ENCODE data around the gene EXOSC10.
"Not testable (repeated sequence)": the region's sequence is repeated elsewhere in the genome, so short reads cannot be mapped to it uniquely, and the experiment has no call there.

EXOSC10 gene

DNA sequence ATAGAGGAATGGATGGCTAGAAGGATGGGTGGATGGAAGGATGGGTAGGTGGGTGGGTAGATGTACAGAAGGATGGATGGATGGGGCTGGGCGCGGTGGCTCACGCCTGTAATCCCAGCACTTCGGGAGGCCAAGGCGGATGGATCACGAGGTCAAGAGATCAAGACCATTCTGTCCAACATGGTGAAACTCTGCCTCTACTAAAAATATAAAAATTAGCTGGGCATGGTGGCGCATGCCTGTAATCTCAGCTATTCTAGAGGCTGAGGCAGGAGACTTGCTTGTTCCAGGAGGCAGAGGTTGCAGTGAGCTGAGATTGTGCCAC, 59.6 kb downstream of the EXOSC10 start:
- WGBS (ENCODE audit: extremely low coverage, insufficient coverage, low lambda C conversion rate) = no CpG with 5 or more reads among the region's 7 CpGs
- H3K27me3 ChIP-seq (ENCODE audit: insufficient read depth, low read length, poor library complexity) = not testable (repeated sequence)

DNA sequence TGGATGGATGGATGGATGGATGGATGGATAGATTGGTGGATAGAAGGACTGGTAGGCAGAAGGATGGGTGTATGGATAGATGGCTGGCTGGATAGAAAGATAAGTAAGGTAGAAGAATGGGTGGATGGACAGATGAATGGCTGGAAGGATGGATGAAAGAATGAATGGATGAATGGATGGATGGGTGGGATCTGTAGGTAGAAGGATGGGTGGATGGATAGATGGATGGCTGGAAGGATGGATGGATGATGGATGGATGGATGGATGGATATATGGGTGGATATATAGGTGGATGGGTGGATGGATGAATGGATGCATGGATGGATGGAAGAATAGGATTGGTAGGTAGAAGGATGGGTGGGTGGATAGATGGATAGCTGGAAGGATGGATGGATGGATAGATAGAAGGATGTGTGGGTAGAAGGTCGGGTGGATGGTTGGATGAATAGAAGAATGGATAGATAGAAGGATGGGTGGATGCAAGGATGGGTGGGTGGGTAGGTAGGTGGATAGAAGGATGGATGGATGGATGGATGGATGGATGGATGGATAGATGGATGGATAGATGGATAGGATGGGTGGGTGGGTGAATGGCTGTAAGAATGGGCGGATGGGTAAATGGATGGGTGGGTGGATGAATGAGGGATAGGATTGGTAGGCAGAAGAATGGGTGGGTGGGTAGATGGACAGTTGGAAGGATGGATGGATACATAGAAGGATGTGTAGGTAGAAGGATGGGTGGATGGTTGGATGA, 60.1 kb downstream of the EXOSC10 start:
- no peak overlapping the region for H3K56ac ChIP-seq (ENCODE audit: low read length)
- no peak overlapping the region for H3K9ac ChIP-seq (ENCODE audit: low read length)
- H4K5ac ChIP-seq (ENCODE audit: low read length) = no peak overlapping the region
- no peaks in the 10 kb centered on the region for H3K79me1 ChIP-seq (ENCODE audit: low read length)
- no peak for DNase-seq
- H3K4me1 ChIP-seq (ENCODE audit: control insufficient read depth, low read depth, low read length) = no peaks in the 10 kb centered on the region
- H3K18ac ChIP-seq (ENCODE audit: low read length) = no peak overlapping the region
- no peaks in the 10 kb centered on the region for H3K36me3 ChIP-seq (ENCODE audit: control insufficient read depth, insufficient read depth, low read length)
- no peak overlapping the region for H3K4me3 ChIP-seq (ENCODE audit: low read length)
- no peaks in the 10 kb centered on the region for H3K27me3 ChIP-seq (ENCODE audit: insufficient read depth, low read length, poor library complexity)
- no peak overlapping the region for H2BK120ac ChIP-seq (ENCODE audit: low read depth, low read length)
- no peaks in the 10 kb centered on the region for H3K79me2 ChIP-seq (ENCODE audit: control insufficient read depth, insufficient read depth, low read length)
- no peak overlapping the region for H2AK5ac ChIP-seq (ENCODE audit: low read length)
- no peak overlapping the region for H3K23ac ChIP-seq (ENCODE audit: low read length)
- no peak overlapping the region for H2BK5ac ChIP-seq (ENCODE audit: low read length)
- no peak overlapping the region for H4K8ac ChIP-seq (ENCODE audit: low read depth, low read length)
- no peak overlapping the region for H3K4ac ChIP-seq (ENCODE audit: low read depth, low read length)
- H3K27ac ChIP-seq (ENCODE audit: low read depth, low read length) = no peak overlapping the region
- WGBS (ENCODE audit: extremely low coverage, insufficient coverage, low lambda C conversion rate) = 100% methylated on average over 1 of the region's 2 CpGs
- no peak overlapping the region for H3K4me2 ChIP-seq (ENCODE audit: low read length)
- no peak overlapping the region for H2BK15ac ChIP-seq (replicated peaks; ENCODE audit: low read depth)

More for the DNA sequence above, 59.6 kb downstream of the EXOSC10 start:
- H3K18ac ChIP-seq (ENCODE audit: low read length); H2BK5ac ChIP-seq (ENCODE audit: low read length); H4K5ac ChIP-seq (ENCODE audit: low read length); H3K36me3 ChIP-seq (ENCODE audit: control insufficient read depth, insufficient read depth, low read length); H3K4me1 ChIP-seq (ENCODE audit: control insufficient read depth, low read depth, low read length); H3K4me3 ChIP-seq (ENCODE audit: low read length); H3K27ac ChIP-seq (ENCODE audit: low read depth, low read length); DNase-seq; H3K56ac ChIP-seq (ENCODE audit: low read length); H2BK15ac ChIP-seq (replicated peaks; ENCODE audit: low read depth); H3K23ac ChIP-seq (ENCODE audit: low read length); H2BK120ac ChIP-seq (ENCODE audit: low read depth, low read length); H3K4ac ChIP-seq (ENCODE audit: low read depth, low read length); H2AK5ac ChIP-seq (ENCODE audit: low read length); H3K79me1 ChIP-seq (ENCODE audit: low read length); H3K9ac ChIP-seq (ENCODE audit: low read length); H3K4me2 ChIP-seq (ENCODE audit: low read length); H3K79me2 ChIP-seq (ENCODE audit: control insufficient read depth, insufficient read depth, low read length); H4K8ac ChIP-seq (ENCODE audit: low read depth, low read length): not testable (repeated sequence)

DNA sequence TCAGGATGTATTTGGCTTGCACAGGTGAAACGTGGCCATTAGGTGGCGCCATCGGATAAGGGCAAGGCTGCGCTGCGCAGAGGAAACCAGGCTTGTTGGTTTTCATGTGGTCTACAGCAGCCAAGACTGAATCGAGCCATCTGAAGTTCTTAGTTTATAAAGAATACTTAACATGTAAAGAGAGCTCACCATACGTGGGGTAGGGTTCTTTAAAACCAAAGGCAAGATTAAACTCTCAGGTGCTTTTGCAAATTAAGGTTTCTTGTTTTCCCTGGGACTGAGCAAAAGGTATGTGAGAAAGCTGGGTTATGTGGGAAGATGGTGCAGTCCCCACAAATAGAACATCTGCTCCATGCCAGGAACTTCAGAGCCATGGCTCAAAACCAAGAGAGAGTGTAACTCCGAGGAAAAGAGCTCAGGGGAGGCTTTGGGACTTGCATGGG, 61.9 kb downstream of the EXOSC10 start:
- no peak overlapping the region for H3K27ac ChIP-seq (ENCODE audit: low read depth, low read length)
- H2BK5ac ChIP-seq (ENCODE audit: low read length) = no peak overlapping the region
- H3K9ac ChIP-seq (ENCODE audit: low read length) = no peak overlapping the region
- no peaks in the 10 kb centered on the region for H3K4me1 ChIP-seq (ENCODE audit: control insufficient read depth, low read depth, low read length)
- H3K56ac ChIP-seq (ENCODE audit: low read length) = no peak overlapping the region
- no peak overlapping the region for H2AK5ac ChIP-seq (ENCODE audit: low read length)
- no peaks in the 10 kb centered on the region for H3K27me3 ChIP-seq (ENCODE audit: insufficient read depth, low read length, poor library complexity)
- no peaks in the 10 kb centered on the region for H3K79me1 ChIP-seq (ENCODE audit: low read length)
- no peak overlapping the region for H3K4ac ChIP-seq (ENCODE audit: low read depth, low read length)
- H3K79me2 ChIP-seq (ENCODE audit: control insufficient read depth, insufficient read depth, low read length) = no peaks in the 10 kb centered on the region
- peak; percentile 84 for DNase-seq
- no peak overlapping the region for H3K4me3 ChIP-seq (ENCODE audit: low read length)
- H2BK120ac ChIP-seq (ENCODE audit: low read depth, low read length) = no peak overlapping the region
- WGBS (ENCODE audit: extremely low coverage, insufficient coverage, low lambda C conversion rate) = no CpG with 5 or more reads among the region's 8 CpGs
- no peak overlapping the region for H3K18ac ChIP-seq (ENCODE audit: low read length)
- no peaks in the 10 kb centered on the region for H3K36me3 ChIP-seq (ENCODE audit: control insufficient read depth, insufficient read depth, low read length)
- H4K8ac ChIP-seq (ENCODE audit: low read depth, low read length) = no peak overlapping the region
- no peak overlapping the region for H3K23ac ChIP-seq (ENCODE audit: low read length)
- no peak overlapping the region for H3K4me2 ChIP-seq (ENCODE audit: low read length)
- no peak overlapping the region for H4K5ac ChIP-seq (ENCODE audit: low read length)
- no peak overlapping the region for H2BK15ac ChIP-seq (replicated peaks; ENCODE audit: low read depth)

DNA sequence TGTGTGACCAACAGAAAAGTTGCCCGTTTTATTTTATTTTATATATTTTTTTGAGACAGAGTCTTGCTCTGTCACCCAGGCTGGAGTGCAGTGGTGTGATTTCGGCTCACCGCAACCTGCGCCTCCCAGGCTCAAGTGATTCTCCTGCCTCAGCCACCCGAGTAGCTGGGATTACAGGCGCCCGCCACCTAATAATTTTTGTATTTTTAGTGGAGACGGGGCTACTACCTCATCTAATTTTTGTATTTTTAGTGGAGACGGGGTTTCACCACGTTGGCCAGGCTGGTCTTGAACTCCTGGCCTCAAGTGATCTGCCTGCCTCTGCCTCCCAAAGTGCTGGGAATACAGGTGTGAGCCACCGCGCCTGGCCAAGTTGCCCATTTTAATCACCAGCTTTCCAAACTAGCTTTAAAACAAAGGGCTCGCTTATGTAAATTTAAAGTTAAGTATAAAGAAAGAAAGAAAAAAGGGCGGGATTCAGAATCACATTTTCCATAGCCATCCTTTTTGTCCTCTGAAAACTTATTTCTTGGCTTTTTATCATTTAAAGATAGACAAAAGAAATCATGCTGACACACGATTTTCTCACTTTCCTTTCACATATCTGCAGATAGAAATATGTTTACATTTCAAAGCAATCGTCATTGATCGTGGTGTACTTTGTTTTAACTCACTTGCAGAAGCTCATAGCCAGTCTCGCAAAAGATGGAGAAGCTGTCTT, 62.5 kb downstream of the EXOSC10 start:
- not testable (repeated sequence) for H2BK120ac ChIP-seq (ENCODE audit: low read depth, low read length); H3K27ac ChIP-seq (ENCODE audit: low read depth, low read length); H3K18ac ChIP-seq (ENCODE audit: low read length); H3K4me2 ChIP-seq (ENCODE audit: low read length); H3K56ac ChIP-seq (ENCODE audit: low read length); H3K4me3 ChIP-seq (ENCODE audit: low read length); H3K4me1 ChIP-seq (ENCODE audit: control insufficient read depth, low read depth, low read length); H3K79me2 ChIP-seq (ENCODE audit: control insufficient read depth, insufficient read depth, low read length); DNase-seq; H3K23ac ChIP-seq (ENCODE audit: low read length); H3K79me1 ChIP-seq (ENCODE audit: low read length); H4K5ac ChIP-seq (ENCODE audit: low read length); H2BK15ac ChIP-seq (replicated peaks; ENCODE audit: low read depth); H3K4ac ChIP-seq (ENCODE audit: low read depth, low read length); H2BK5ac ChIP-seq (ENCODE audit: low read length); H2AK5ac ChIP-seq (ENCODE audit: low read length); H3K27me3 ChIP-seq (ENCODE audit: insufficient read depth, low read length, poor library complexity); H3K36me3 ChIP-seq (ENCODE audit: control insufficient read depth, insufficient read depth, low read length); H4K8ac ChIP-seq (ENCODE audit: low read depth, low read length); H3K9ac ChIP-seq (ENCODE audit: low read length)
- WGBS (ENCODE audit: extremely low coverage, insufficient coverage, low lambda C conversion rate) = no CpG with 5 or more reads among the region's 18 CpGs

DNA sequence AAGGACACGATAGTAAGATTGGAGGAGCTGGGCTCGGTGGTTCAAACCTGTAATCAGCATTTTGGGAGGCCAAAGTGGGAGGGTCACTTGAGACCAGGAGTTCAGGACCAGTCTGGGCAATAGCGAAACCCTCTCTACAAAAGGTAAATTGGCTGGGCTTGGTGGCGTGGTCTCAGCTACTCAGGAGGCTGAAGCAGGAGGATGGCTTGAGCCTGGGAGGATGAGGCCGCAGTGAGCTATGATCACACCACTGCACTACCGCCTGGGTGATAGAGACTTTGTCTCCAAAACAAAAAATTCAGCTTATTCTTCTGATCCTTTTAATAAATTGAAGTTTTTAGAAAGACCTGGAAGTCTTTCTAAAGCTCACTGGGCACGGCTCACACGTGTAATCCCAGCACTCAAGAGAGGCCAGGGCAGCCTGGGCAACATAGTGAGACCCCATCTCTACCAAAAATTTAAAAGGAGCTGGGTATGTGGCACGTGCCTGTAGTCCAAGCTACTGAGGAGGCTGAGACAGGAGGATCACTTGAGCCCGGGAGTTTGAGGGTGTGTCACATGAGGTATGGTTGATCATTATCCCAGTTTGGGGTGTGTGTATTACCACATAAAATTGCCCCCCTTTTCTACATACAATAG, 67.9 kb downstream of the EXOSC10 start:
- Histone ChIP-seq H3K27me3 (ENCODE audit: insufficient read depth, low read length, poor library complexity) (no peaks in the 10 kb centered on the region), H3K18ac (ENCODE audit: low read length) (no peak overlapping the region), H3K4ac (ENCODE audit: low read depth, low read length) (no peak overlapping the region), H3K9ac (ENCODE audit: low read length) (no peak overlapping the region), H2AK5ac (ENCODE audit: low read length) (no peak overlapping the region), H3K79me2 (ENCODE audit: control insufficient read depth, insufficient read depth, low read length) (no peaks in the 10 kb centered on the region), H3K79me1 (ENCODE audit: low read length) (peaks cover 2% of the 10 kb centered on the region), H3K4me3 (ENCODE audit: low read length) (no peak overlapping the region), H2BK5ac (ENCODE audit: low read length) (no peak overlapping the region), H3K56ac (ENCODE audit: low read length) (no peak overlapping the region), H3K4me1 (ENCODE audit: control insufficient read depth, low read depth, low read length) (no peaks in the 10 kb centered on the region), H3K23ac (ENCODE audit: low read length) (no peak overlapping the region), H2BK120ac (ENCODE audit: low read depth, low read length) (no peak overlapping the region), H4K5ac (ENCODE audit: low read length) (no peak overlapping the region), H3K36me3 (ENCODE audit: control insufficient read depth, insufficient read depth, low read length) (peaks cover 9% of the 10 kb centered on the region), H4K8ac (ENCODE audit: low read depth, low read length) (no peak overlapping the region), H2BK15ac (replicated peaks; ENCODE audit: low read depth) (no peak overlapping the region), H3K4me2 (ENCODE audit: low read length) (no peak overlapping the region), H3K27ac (ENCODE audit: low read depth, low read length) (no peak overlapping the region)
- DNase-seq = no peak
- WGBS (ENCODE audit: extremely low coverage, insufficient coverage, low lambda C conversion rate) = no CpG with 5 or more reads among the region's 10 CpGs

All from mesendoderm (in vitro differentiated cells).